Stomach (tissue), 4 donors: ENCODE data around the gene MACROH2A1.

Experiments
- POLR2AphosphoS5 ChIP-seq, 3 donors: sonication (generic); formaldehyde crosslinking; IDR thresholded peaks; one replicate each; pipeline ENCODE4 v1.6.1; 2016; ENCODE audit warnings: antibody characterized with exemption in 3 of 3
- TF ChIP-seq, protein P1 (sequence below), 7 experiments: fragments of 450-650 bp in 4 of 7; fragments of 200-600 bp in 3 of 7; sonication (generic) in 3 of 7; IDR thresholded peaks; one replicate each; pipeline ENCODE4 v1.5.1; 2016 to 2019; ENCODE audit warnings: antibody characterized with exemption in 7 of 7, control low read depth in 2 of 7, mild to moderate bottlenecking in 1 of 7

DNA sequence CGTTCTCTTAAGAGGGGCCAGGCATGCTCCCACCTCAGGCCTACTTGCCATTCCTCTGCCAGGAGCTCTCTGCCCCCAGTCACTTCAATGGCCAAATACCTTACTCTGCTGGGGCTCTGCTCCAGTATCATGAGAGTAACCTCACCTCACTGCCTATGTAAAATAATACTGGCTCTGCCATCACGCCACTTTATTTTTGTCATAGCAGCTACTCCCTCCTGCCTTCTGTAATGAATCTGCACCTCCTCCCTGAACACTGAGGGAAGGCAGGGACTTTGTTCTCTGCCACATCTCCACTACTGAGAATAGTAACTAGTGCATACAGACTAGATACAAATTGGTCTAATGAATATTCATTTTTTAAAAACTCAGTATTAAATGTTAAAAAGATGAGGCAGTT, 33.8 kb downstream of the MACROH2A1 start:
- TF ChIP-seq, protein P1, sequence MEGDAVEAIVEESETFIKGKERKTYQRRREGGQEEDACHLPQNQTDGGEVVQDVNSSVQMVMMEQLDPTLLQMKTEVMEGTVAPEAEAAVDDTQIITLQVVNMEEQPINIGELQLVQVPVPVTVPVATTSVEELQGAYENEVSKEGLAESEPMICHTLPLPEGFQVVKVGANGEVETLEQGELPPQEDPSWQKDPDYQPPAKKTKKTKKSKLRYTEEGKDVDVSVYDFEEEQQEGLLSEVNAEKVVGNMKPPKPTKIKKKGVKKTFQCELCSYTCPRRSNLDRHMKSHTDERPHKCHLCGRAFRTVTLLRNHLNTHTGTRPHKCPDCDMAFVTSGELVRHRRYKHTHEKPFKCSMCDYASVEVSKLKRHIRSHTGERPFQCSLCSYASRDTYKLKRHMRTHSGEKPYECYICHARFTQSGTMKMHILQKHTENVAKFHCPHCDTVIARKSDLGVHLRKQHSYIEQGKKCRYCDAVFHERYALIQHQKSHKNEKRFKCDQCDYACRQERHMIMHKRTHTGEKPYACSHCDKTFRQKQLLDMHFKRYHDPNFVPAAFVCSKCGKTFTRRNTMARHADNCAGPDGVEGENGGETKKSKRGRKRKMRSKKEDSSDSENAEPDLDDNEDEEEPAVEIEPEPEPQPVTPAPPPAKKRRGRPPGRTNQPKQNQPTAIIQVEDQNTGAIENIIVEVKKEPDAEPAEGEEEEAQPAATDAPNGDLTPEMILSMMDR (IDR thresholded peaks at IDR 0.05), result no peak
- TF ChIP-seq POLR2AphosphoS5 (IDR thresholded peaks at IDR 0.05), result no peak
